ENCODE results near the gene PXDC1. TPM values are rescaled to one million over a fixed set of nuclear protein-coding genes. Genes with fewer than 3 reads are reported as not detected.

Gene PXDC1
- total RNA-seq, 2 experiments from 2014 or later = 0.17 to 0.27 TPM

- Histone ChIP-seq H3K36me3 (ENCODE audit: insufficient read depth, low read length) (no peaks in the 10 kb centered on the region), H3K27ac (ENCODE audit: low read depth in 1 of 2, low read length in 2 of 2) (no peak overlapping the region), H3K4me3 (ENCODE audit: low read length) (no peak overlapping the region), H3K27me3 (ENCODE audit: control insufficient read depth in 1 of 2, insufficient read depth in 2 of 2, low read length in 2 of 2) (peaks cover 0 to 7% of the 10 kb centered on the region in 2 experiments), H3K4me1 (ENCODE audit: insufficient read depth, low read length) (peaks cover 7% of the 10 kb centered on the region), H3K9me3 (ENCODE audit: control insufficient read depth in 1 of 2, insufficient read depth in 1 of 2, low read length in 2 of 2) (no peaks in the 10 kb centered on the region)
- Mint-ChIP-seq H3K27ac (no peak overlapping the region), H3K4me1 (ENCODE audit: low read depth) (peaks cover 3% of the 10 kb centered on the region), H3K36me3 (ENCODE audit: low read depth) (no peaks in the 10 kb centered on the region), H3K9me3 (no peaks in the 10 kb centered on the region), H3K27me3 (peaks cover 39% of the 10 kb centered on the region), H3K4me3 (no peak overlapping the region)
- ATAC-seq (ENCODE audit: poor library complexity) (no peak), DNase-seq (no peak)
- TF ChIP-seq CTCF (IDR thresholded peaks at IDR 0.05) = no peak
- intact Hi-C loops (cut with DNase I, micrococcal nuclease) = no loop called here
- ChIA-PET CTCF (no interaction called here), POLR2A (no interaction called here)
These were observed 14.2 kb downstream of the PXDC1 start for GRCh38 chr6:3737149-3737830.

GRCh38 chr6:3735029-3735605 lies 16.4 kb downstream of the PXDC1 start:
- H3K27ac Mint-ChIP-seq = no peak overlapping the region
- Histone ChIP-seq H3K36me3 (ENCODE audit: insufficient read depth, low read length) (no peaks in the 10 kb centered on the region), H3K4me3 (ENCODE audit: low read length) (no peak overlapping the region), H3K9me3 (ENCODE audit: control insufficient read depth in 1 of 2, insufficient read depth in 1 of 2, low read length in 2 of 2) (no peaks in the 10 kb centered on the region), H3K27me3 (ENCODE audit: control insufficient read depth in 1 of 2, insufficient read depth in 2 of 2, low read length in 2 of 2) (peaks cover 0 to 2% of the 10 kb centered on the region in 2 experiments), H3K4me1 (ENCODE audit: insufficient read depth, low read length) (peaks cover 5% of the 10 kb centered on the region), H3K27ac (ENCODE audit: low read depth in 1 of 2, low read length in 2 of 2) (no peak overlapping the region)
- no peak overlapping the region for H3K4me3 Mint-ChIP-seq
- no peak for TF ChIP-seq CTCF (IDR thresholded peaks at IDR 0.05)
- intact Hi-C loops (cut with DNase I, micrococcal nuclease) = no loop called here
- peaks cover 32% of the 10 kb centered on the region for H3K27me3 Mint-ChIP-seq
- no peak for ATAC-seq (ENCODE audit: poor library complexity)
- DNase-seq = no peak
- CTCF ChIA-PET = interaction anchor here (2.4 kb wide), 1 partner anchor 456 kb away, joined by 5 read pairs; no protein-coding TSS in a partner anchor
- POLR2A ChIA-PET = no interaction called here
- no peaks in the 10 kb centered on the region for H3K36me3 Mint-ChIP-seq (ENCODE audit: low read depth)
- H3K4me1 Mint-ChIP-seq (ENCODE audit: low read depth) = no peaks in the 10 kb centered on the region
- H3K9me3 Mint-ChIP-seq = no peaks in the 10 kb centered on the region

DNA sequence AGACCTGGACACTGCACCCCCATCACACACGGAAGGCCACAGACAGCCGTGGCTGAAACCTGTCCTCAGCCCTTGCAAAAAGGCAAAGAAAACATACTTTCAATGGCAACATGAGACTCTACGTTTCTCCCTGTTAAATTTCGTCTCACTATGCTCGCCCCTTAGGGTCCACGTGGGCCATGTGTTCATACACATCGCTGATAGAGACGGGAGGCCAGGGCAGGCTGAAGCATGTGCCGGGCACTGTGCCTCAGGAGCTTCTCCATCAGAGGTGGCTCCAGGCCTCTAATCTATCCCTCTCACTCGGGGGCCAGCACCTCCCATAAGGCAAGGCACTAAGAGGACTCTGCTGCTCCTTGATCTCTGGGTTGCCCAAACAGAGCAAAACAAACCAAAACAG lies 17.5 kb downstream of the PXDC1 start:
- ChIA-PET POLR2A (no interaction called here), CTCF (interaction anchor here (2.4 kb wide), 1 partner anchor 454 kb away, joined by 5 read pairs; no protein-coding TSS in a partner anchor)
- peaks cover 0 to 2% of the 10 kb centered on the region in 2 experiments for H3K27me3 ChIP-seq (ENCODE audit: control insufficient read depth in 1 of 2, insufficient read depth in 2 of 2, low read length in 2 of 2)
- H3K4me3 ChIP-seq (ENCODE audit: low read length) = no peak overlapping the region
- no peak for TF ChIP-seq CTCF (IDR thresholded peaks at IDR 0.05)
- H3K27me3 Mint-ChIP-seq = peaks cover 33% of the 10 kb centered on the region
- no peaks in the 10 kb centered on the region for H3K36me3 Mint-ChIP-seq (ENCODE audit: low read depth)
- no peak overlapping the region for H3K4me3 Mint-ChIP-seq
- H3K9me3 Mint-ChIP-seq = no peaks in the 10 kb centered on the region
- no peak for DNase-seq
- no peak overlapping the region for H3K27ac Mint-ChIP-seq
- ATAC-seq (ENCODE audit: poor library complexity) = no peak
- peaks cover 5% of the 10 kb centered on the region for H3K4me1 ChIP-seq (ENCODE audit: insufficient read depth, low read length)
- intact Hi-C loops (cut with DNase I, micrococcal nuclease) = loop anchor here in 1 of 2 experiments (5.0 kb wide), 1 partner anchor 277 kb away; the partner anchor contains the start of gene SLC22A23
- no peak overlapping the region for H3K27ac ChIP-seq (ENCODE audit: low read depth in 1 of 2, low read length in 2 of 2)
- no peaks in the 10 kb centered on the region for H3K4me1 Mint-ChIP-seq (ENCODE audit: low read depth)
- no peaks in the 10 kb centered on the region for H3K9me3 ChIP-seq (ENCODE audit: control insufficient read depth in 1 of 2, insufficient read depth in 1 of 2, low read length in 2 of 2)
- no peaks in the 10 kb centered on the region for H3K36me3 ChIP-seq (ENCODE audit: insufficient read depth, low read length)

Data from CD4-positive, alpha-beta T cell (primary cell).